Heart right ventricle (tissue), 16 donors: Measurements from ENCODE around the gene BEX3. TPM values are rescaled to one million over a fixed set of nuclear protein-coding genes. Genes with fewer than 3 reads are reported as not detected.

Experiments used
- ATAC-seq, 8 donors: fragments of 200-7000 bp; cut with Tn5 transposase; one replicate each; pipeline ENCODE4 v1.9.1; 2020; ENCODE audit warnings: mild to moderate bottlenecking in 8 of 8, moderate library complexity in 8 of 8, moderate number of reproducible peaks in 1 of 8
- DNase-seq, 2 donors: peaks; one replicate each; pipeline ENCODE4 v3.0.0-alpha.2; 2020
- H3K27ac ChIP-seq, 10 donors: fragments of 200-600 bp; sonication (generic) in 2 of 10; one replicate each; pipeline versions ENCODE4 v1.5.0 to v1.8.0; 2020 to 2022; ENCODE audit warnings: mild to moderate bottlenecking in 3 of 10
- H3K27me3 ChIP-seq, 7 donors: fragments of 200-600 bp; one replicate each; pipeline ENCODE4 v1.8.0; 2021 to 2022; ENCODE audit warnings: mild to moderate bottlenecking in 2 of 7
- H3K36me3 ChIP-seq, 9 donors: fragments of 200-600 bp; sonication (generic) in 1 of 9; one replicate each; pipeline versions ENCODE4 v1.5.0 to v1.8.0; 2020 to 2022; ENCODE audit warnings: mild to moderate bottlenecking in 2 of 9
- H3K4me1 ChIP-seq, 9 donors: fragments of 200-600 bp; sonication (generic) in 1 of 9; one replicate each; pipeline versions ENCODE4 v1.5.0 to v1.8.0; 2020 to 2022; ENCODE audit warnings: mild to moderate bottlenecking in 4 of 9
- H3K4me3 ChIP-seq, 10 donors: fragments of 200-600 bp; sonication (generic) in 2 of 10; one replicate each; pipeline versions ENCODE4 v1.5.0 to v1.8.0; 2020 to 2022; ENCODE audit warnings: mild to moderate bottlenecking in 7 of 10, moderate library complexity in 2 of 10
- H3K9me3 ChIP-seq, 11 donors: fragments of 200-600 bp in 10 of 11; sonication (generic) in 2 of 11; one replicate each; pipeline versions ENCODE4 v1.5.0 to v1.8.0; 2013 to 2022; ENCODE audit warnings: mild to moderate bottlenecking in 2 of 11, control low read depth in 1 of 11, moderate library complexity in 1 of 11
- WGBS, 2 donors: extraction: QIAGEN DNeasy Blood & Tissue Kit; methylation state at CpG; one replicate each; pipeline ENCODE4 v1.1.7; 2013; ENCODE audit warnings: inconsistent platforms in 1 of 2; 5-methylcytosine and 5-hydroxymethylcytosine counted together
- intact Hi-C, 10 donors: fragments of 100-400 bp; cut with DNase I; formaldehyde crosslinking; loops; one replicate each; pipeline versions ENCODE4 v1.11.1 to v1.14.2; 2022
- polyA plus RNA-seq, 2 donors: library from polyadenylated mRNA; stranded (reverse); fragments of 200-250 nt; gene quantifications; one replicate each; pipeline ENCODE4 v1.2.3, GENCODE V29; 2013
- total RNA-seq, 10 donors: library from RNA; stranded (reverse); fragmentation: NEBNext Ultra II Directional in 3 of 10; extraction: Animal tissue kit (Norgen Biotek cat#: 25700) in 3 of 10; gene quantifications; one replicate each; pipeline versions ENCODE4 v1.2.1 to v1.2.4, GENCODE V29; 2021 to 2023
- TF ChIP-seq, protein P1 (sequence below), 9 donors: fragments of 200-600 bp; sonication (generic) in 2 of 9; IDR thresholded peaks; one replicate each; pipeline versions ENCODE4 v1.5.0 to v1.8.0; 2021 to 2022; ENCODE audit warnings: antibody characterized with exemption in 9 of 9, mild to moderate bottlenecking in 5 of 9, moderate library complexity in 1 of 9
- donor health status: Arrhythmogenic right ventricular cardiomyopathy.
- donor health status: ischemic (EF 13 %, LVEDD 7.1; RV severe dilation, severe dysfunction).
- donor health status: healthy with polysubstance abuse.
- donor health status: DM: no; HTN: yes; CAD: no.
- donor health status: DM: no; HTN: no; CAD: no.
- donor health status: ischemic (EF 25% LVEDD 6.9; RV normal size, moderate dysfunction).
- donor health status: ischemic (EF 25% LVEDD 5.7; RV mildly dilated, moderate dysfunction).
- donor health status: healthy.
- donor health status: DM: yes; HTN: yes; CAD: no.
- donor health status: Ischemic cardiomyopathy.
- donor health status: ischemic (EF 35%, LVEDD 5.7; RV mildly dilated, moderate dysfunction).
- donor health status: nonischemic (EF 11% LVEDD 7.7; RV severe dilation, severe dysfunction).
- donor health status: DM: yes; HTN: yes; CAD: no.
- donor health status: PGD.
- donor health status: ischemic (EF 29% LVEDD 5.4; RV normal size, mild dysfunction).
- donor health status: nonischemic (EF 23%, LVEDD 6.1; RV moderate dilation, normal function).

BEX3 gene
- total and polyA plus RNA-seq, 12 donors, result 45.3 to 158 (median 132) TPM

DNA sequence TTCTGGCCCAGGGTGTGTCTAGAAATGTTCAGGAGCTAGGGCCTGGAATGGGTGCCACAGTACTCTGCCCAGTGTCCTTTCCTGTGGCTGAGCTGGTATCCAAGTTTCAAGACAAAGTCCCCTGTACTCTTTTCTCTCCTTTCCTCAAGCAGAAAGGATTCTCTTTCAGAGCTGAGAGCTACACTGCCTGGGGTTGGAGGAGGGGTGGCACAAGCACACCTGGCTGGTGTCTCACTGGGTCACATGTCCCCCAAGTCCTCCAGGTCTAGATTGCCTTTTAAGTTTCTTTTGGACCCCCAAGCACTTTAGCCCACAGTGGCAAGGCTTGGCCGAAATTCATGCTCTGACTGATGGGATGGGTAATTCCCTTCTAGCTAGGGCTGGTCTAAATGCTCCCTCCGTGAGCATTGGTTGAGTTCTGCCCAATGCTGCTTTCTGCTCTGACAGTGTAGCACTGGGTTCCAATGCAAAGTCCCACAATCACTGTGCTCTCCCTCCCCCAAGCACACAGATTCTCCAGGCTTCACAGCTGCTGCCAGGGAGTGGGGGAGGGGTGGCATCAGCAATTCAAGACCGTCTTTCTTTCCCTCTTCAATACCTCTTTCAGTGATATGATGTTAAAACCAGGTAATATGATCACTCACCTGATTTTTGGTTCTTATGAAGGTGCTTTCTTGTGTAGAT lies 47.8 kb downstream of the BEX3 start:
- H3K4me1 ChIP-seq, result no peaks in the 10 kb centered on the region
- no peaks in the 10 kb centered on the region for H3K9me3 ChIP-seq
- H3K36me3 ChIP-seq, result no peaks in the 10 kb centered on the region
- ATAC-seq, result no peak
- 54 to 82% methylated on average over 3 of the region's 3 CpGs for WGBS, 2 donors
- peaks cover 0 to 36% (median 0%) of the 10 kb centered on the region in 7 donors for H3K27me3 ChIP-seq
- no peak overlapping the region for H3K4me3 ChIP-seq
- intact Hi-C loops, result no loop called here
- no peak overlapping the region for H3K27ac ChIP-seq
- TF ChIP-seq, protein P1, sequence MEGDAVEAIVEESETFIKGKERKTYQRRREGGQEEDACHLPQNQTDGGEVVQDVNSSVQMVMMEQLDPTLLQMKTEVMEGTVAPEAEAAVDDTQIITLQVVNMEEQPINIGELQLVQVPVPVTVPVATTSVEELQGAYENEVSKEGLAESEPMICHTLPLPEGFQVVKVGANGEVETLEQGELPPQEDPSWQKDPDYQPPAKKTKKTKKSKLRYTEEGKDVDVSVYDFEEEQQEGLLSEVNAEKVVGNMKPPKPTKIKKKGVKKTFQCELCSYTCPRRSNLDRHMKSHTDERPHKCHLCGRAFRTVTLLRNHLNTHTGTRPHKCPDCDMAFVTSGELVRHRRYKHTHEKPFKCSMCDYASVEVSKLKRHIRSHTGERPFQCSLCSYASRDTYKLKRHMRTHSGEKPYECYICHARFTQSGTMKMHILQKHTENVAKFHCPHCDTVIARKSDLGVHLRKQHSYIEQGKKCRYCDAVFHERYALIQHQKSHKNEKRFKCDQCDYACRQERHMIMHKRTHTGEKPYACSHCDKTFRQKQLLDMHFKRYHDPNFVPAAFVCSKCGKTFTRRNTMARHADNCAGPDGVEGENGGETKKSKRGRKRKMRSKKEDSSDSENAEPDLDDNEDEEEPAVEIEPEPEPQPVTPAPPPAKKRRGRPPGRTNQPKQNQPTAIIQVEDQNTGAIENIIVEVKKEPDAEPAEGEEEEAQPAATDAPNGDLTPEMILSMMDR (IDR thresholded peaks at IDR 0.05), result no peak
- DNase-seq, result no peak

Other genes with a start within 250 kb of the BEX3 start
- 10 to 100 TPM; 32.1 to 61.6 (median 46.3) TPM for gene BEX4, start 161.4 kb upstream of the BEX3 start, total RNA-seq
- gene BEX4, start 161.4 kb upstream of the BEX3 start, polyA plus RNA-seq, result 10 to 100 TPM; 34.7 to 38.2 TPM
- gene TCEAL8, start 121.4 kb upstream of the BEX3 start, total RNA-seq, result 10 to 100 TPM; 39.2 to 56.6 (median 51.9) TPM
- 10 to 100 TPM; 39.6 to 45.0 TPM for gene TCEAL8, start 121.4 kb upstream of the BEX3 start, polyA plus RNA-seq
- under 1 TPM in 5 of 10 donors, not detected in 5; 0.23 to 0.33 (median 0.28) TPM for gene TCEAL5, start 99.8 kb upstream of the BEX3 start, total RNA-seq
- under 1 TPM; 0.23 to 0.37 TPM for gene TCEAL5, start 99.8 kb upstream of the BEX3 start, polyA plus RNA-seq
- gene BEX2, start 65.5 kb upstream of the BEX3 start, total RNA-seq, result 1 to 10 TPM in 6 of 10 donors, under 1 TPM in 3, not detected in 1; 0.65 to 5.4 (median 1.9) TPM
- 1 to 10 TPM in 1 of 2 donors, under 1 TPM in 1; 0.37 to 3.4 TPM for gene BEX2, start 65.5 kb upstream of the BEX3 start, polyA plus RNA-seq
- 1 to 10 TPM; 2.0 to 5.3 (median 3.6) TPM for gene TCEAL7, start 46.3 kb upstream of the BEX3 start, total RNA-seq
- 1 to 10 TPM; 3.2 to 5.6 TPM for gene TCEAL7, start 46.3 kb upstream of the BEX3 start, polyA plus RNA-seq
- 10 to 100 TPM; 14.8 to 46.0 (median 23.1) TPM for gene TCEAL9, start 20.0 kb upstream of the BEX3 start, total RNA-seq
- 10 to 100 TPM; 47.8 to 56.9 TPM for gene TCEAL9, start 20.0 kb upstream of the BEX3 start, polyA plus RNA-seq
- gene RAB40A, start 143.0 kb downstream of the BEX3 start, total RNA-seq, result under 1 TPM in 6 of 10 donors, not detected in 4; 0.15 to 0.41 (median 0.26) TPM
- under 1 TPM; 0.04 to 0.44 TPM for gene RAB40A, start 143.0 kb downstream of the BEX3 start, polyA plus RNA-seq
- 10 to 100 TPM; 57.7 to 73.2 (median 68.4) TPM for gene TCEAL4, start 209.0 kb downstream of the BEX3 start, total RNA-seq
- 100 to 1,000 TPM; 106 to 164 TPM for gene TCEAL4, start 209.0 kb downstream of the BEX3 start, polyA plus RNA-seq
- gene TCEAL3, start 231.4 kb downstream of the BEX3 start, total RNA-seq, result 10 to 100 TPM; 16.7 to 25.5 (median 22.0) TPM
- gene TCEAL3, start 231.4 kb downstream of the BEX3 start, polyA plus RNA-seq, result 10 to 100 TPM; 30.6 to 38.6 TPM